Measurements from ENCODE around the gene NFIB. TPM values are rescaled to one million over a fixed set of nuclear protein-coding genes. Genes with fewer than 3 reads are reported as not detected.

NFIB gene
- total and polyA plus RNA-seq, 2 of the 4 experiments (the other 2 are of a cell fraction), result 1.4 to 2.0 TPM

- Histone ChIP-seq H3K4ac (ENCODE audit: low read depth, low read length) (no peak overlapping the region), H2BK20ac (ENCODE audit: low read depth, low read length) (no peak overlapping the region), H3K18ac (ENCODE audit: low read depth, low read length) (no peak overlapping the region), H3K23ac (ENCODE audit: low read depth, low read length) (no peak overlapping the region), H4K20me1 (ENCODE audit: insufficient read depth, low read length) (no peaks in the 10 kb centered on the region), H4K8ac (ENCODE audit: low read depth in 2 of 2, low read length in 2 of 2) (no peak overlapping the region), H3K27me3 (ENCODE audit: control insufficient read depth, insufficient read depth, low read length) (peaks cover 5% of the 10 kb centered on the region), H3K4me1 (ENCODE audit: control insufficient read depth, insufficient read depth, low read length) (no peaks in the 10 kb centered on the region), H3K27ac (ENCODE audit: insufficient read depth, low read length) (no peak overlapping the region), H4K5ac (ENCODE audit: low read depth, low read length) (no peak overlapping the region), H3K36me3 (ENCODE audit: control insufficient read depth, insufficient read depth, low read length) (no peaks in the 10 kb centered on the region), H2BK120ac (ENCODE audit: low read depth, low read length) (no peak overlapping the region), H3K56ac (ENCODE audit: extremely low read depth, insufficient read depth, low read length) (no peak overlapping the region), H4K91ac (ENCODE audit: insufficient read depth, low read depth, low read length) (no peak overlapping the region), H2BK5ac (ENCODE audit: low read depth, low read length, poor library complexity, severe bottlenecking) (no peak overlapping the region), H3K14ac (replicated peaks; ENCODE audit: low read depth, low read length) (no peak overlapping the region), H3K4me3 (ENCODE audit: insufficient read depth, low read depth, low read length) (no peak overlapping the region), H3K9me3 (ENCODE audit: control insufficient read depth, insufficient read depth, low read length) (no peaks in the 10 kb centered on the region), H2AK9ac (replicated peaks; ENCODE audit: low read depth, low read length, poor library complexity) (no peak overlapping the region), H3K9me1 (ENCODE audit: insufficient read depth, low read length) (no peaks in the 10 kb centered on the region), H3K9ac (ENCODE audit: low read depth, low read length) (no peak overlapping the region), H3K4me2 (ENCODE audit: low read depth, low read length) (peak overlapping the region; percentile 35; the same call in 1 of the 2 replicates), H2AK5ac (ENCODE audit: low read depth, low read length) (no peak overlapping the region), H2BK15ac (ENCODE audit: low read depth, low read length) (no peak overlapping the region), H3K79me1 (ENCODE audit: low read depth in 1 of 2, low read length in 2 of 2) (no peaks in the 10 kb centered on the region), H2AFZ (replicated peaks; ENCODE audit: low read length, poor library complexity) (no peak overlapping the region)
- TF ChIP-seq ELK1 (IDR thresholded peaks at IDR 0.05; ENCODE audit: borderline replicate concordance, low read depth, low read length) (no peak), SMC3 (IDR thresholded peaks at IDR 0.05; ENCODE audit: low read depth, low read length) (no peak), FOS (IDR thresholded peaks at IDR 0.05; ENCODE audit: low read depth, low read length) (no peak), NFE2L2 (IDR thresholded peaks at IDR 0.05; ENCODE audit: low read depth, low read length) (no peak), MAZ (IDR thresholded peaks at IDR 0.05; ENCODE audit: borderline replicate concordance, low read depth, low read length) (no peak), BHLHE40 (IDR thresholded peaks at IDR 0.05; ENCODE audit: low read depth, low read length) (no peak), RCOR1 (IDR thresholded peaks at IDR 0.05; ENCODE audit: insufficient replicate concordance, low read length) (no peak), RAD21 (IDR thresholded peaks at IDR 0.05; ENCODE audit: low read length) (no peak), RFX5 (IDR thresholded peaks at IDR 0.05; ENCODE audit: low read depth, low read length) (no peak), POLR2A (IDR thresholded peaks at IDR 0.05; ENCODE audit: low read depth, low read length) (no peak), MXI1 (IDR thresholded peaks at IDR 0.05; ENCODE audit: borderline replicate concordance, low read depth, low read length) (no peak)
- ChIA-PET POLR2A (ENCODE audit: unreplicated experiment) (no interaction called here), CTCF (no interaction called here)
- BruUV-seq (replicated peaks), result no TSS peak
- dilution Hi-C loops (cut with HindIII; ENCODE audit: low sequenced_read_pairs, unreplicated experiment), result no loop called here
- in situ Hi-C loops (cut with MboI; ENCODE audit: low sequenced_read_pairs), result no loop called here
- ATAC-seq (ENCODE audit: low read depth) (peak; percentile 50), DNase-seq (peak; percentile 47)
- intact Hi-C loops (cut with micrococcal nuclease), result loop anchor here (5.0 to 10.0 kb wide), 2 partner anchors 225 to 338 kb away; no protein-coding TSS in a partner anchor
- WGBS, 2 experiments (ENCODE audit: extremely low coverage in 2 of 2, insufficient read length in 1 of 2), result no CpG with 5 or more reads among the region's 4 CpGs
Measured at GRCh38 chr9:14097215-14097614, 216.7 kb downstream of the NFIB start.
